ENCODE results near the gene SERPINE1. TPM values are rescaled to one million over a fixed set of nuclear protein-coding genes. Genes with fewer than 3 reads are reported as not detected.

SERPINE1 gene
- total and polyA plus RNA-seq, 2 of the 8 experiments (the other 6 are each of a cell fraction or from before 2014, with no cell fraction given): 3.7 to 5.6 TPM

DNA sequence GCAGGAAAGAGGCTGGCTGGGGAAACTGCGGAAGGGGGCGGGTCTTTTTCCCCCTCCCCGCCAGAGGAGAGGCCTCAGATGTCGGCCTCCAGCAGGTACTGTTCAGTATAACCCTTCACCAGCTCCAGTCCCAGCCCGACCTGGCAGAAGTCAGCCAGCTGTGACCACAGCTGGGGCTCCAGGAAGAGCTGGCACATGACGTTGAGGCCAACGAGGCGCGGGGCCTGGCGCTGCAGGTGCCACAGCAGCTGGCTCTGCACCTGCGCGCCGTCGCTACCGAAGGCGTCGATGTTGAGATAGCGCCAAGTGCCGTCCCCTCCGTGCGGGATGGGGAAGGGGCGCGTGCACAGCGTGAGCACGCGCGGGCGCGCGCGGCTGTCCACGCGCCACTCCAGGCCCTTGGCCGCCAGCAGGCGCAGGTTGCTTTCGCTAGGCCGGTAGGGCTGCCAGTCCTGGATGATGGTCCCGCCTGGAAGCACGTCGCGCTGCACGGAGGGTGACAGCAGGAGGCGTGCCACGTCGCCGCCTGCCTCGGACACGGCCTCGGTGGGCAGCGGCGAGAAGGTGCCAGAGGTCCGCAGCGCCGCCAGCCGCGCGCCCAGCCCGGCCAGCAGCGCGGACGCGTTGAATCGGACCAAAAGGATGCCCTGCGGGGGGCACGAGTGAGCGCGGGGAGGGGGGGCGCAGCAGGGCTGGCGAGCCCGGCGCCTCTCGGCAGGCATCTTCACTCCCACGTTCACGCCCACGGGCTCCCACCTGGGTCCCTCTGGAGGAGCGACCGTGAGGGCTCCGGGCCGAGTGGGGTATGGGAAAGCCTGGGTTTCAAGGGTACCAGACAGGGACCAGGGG is 45.3 kb downstream of the SERPINE1 start:
- POLR2A ChIA-PET (ENCODE audit: partially characterized antibody): interaction anchor here (0.9 to 2.2 kb wide), 8 partner anchors 10 to 77 kb away, joined by 3 to 10 read pairs (median 4); no protein-coding TSS in a partner anchor
- no peak overlapping the region for H3K56ac ChIP-seq (replicated peaks; ENCODE audit: insufficient read length, low read depth, low read length)
- TF ChIP-seq CHD2 (IDR thresholded peaks at IDR 0.05; ENCODE audit: low read length) (no peak), NANOG (IDR thresholded peaks at IDR 0.05; ENCODE audit: insufficient read depth, low read depth, low read length, poor library complexity, severe bottlenecking) (no peak), BACH1 (IDR thresholded peaks at IDR 0.05; ENCODE audit: low read length) (no peak), CREB1 (IDR thresholded peaks at IDR 0.05) (peak; percentile 56; the same call in 1 of the 2 replicates), FOSL1 (IDR thresholded peaks at IDR 0.05; ENCODE audit: insufficient read depth, low read depth, low read length) (no peak), EGR1 (IDR thresholded peaks at IDR 0.05; ENCODE audit: borderline replicate concordance, low read depth, low read length) (0 out of 2 replicates have a peak, but pooled peaks have one; percentile 46), BCL11A (IDR thresholded peaks at IDR 0.05; ENCODE audit: low read depth in 2 of 2, low read length in 2 of 2) (no peak), CTBP2 (IDR thresholded peaks at IDR 0.05; ENCODE audit: borderline replicate concordance, insufficient read depth, insufficient read length, low read length) (peak; percentile 79)
- TF ChIP-seq, protein P1, sequence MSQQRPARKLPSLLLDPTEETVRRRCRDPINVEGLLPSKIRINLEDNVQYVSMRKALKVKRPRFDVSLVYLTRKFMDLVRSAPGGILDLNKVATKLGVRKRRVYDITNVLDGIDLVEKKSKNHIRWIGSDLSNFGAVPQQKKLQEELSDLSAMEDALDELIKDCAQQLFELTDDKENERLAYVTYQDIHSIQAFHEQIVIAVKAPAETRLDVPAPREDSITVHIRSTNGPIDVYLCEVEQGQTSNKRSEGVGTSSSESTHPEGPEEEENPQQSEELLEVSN (IDR thresholded peaks at IDR 0.05): peak; percentile 74
- TF ChIP-seq, protein P2, sequence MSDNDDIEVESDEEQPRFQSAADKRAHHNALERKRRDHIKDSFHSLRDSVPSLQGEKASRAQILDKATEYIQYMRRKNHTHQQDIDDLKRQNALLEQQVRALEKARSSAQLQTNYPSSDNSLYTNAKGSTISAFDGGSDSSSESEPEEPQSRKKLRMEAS (IDR thresholded peaks at IDR 0.05): peak; percentile 75; the same call in 1 of the 2 replicates

More for the DNA sequence above, 45.3 kb downstream of the SERPINE1 start:
- no peak overlapping the region for H4K91ac ChIP-seq (replicated peaks; ENCODE audit: insufficient read length, low read length)
- no peak overlapping the region for H3K23ac ChIP-seq (ENCODE audit: insufficient read length)
- no peak overlapping the region; the same call in 1 of the 2 replicates for H2BK20ac ChIP-seq (ENCODE audit: low read length)
- no peaks in the 10 kb centered on the region for H3K9me3 ChIP-seq (ENCODE audit: insufficient read depth in 2 of 2, low read depth in 1 of 2, low read length in 1 of 2)
- H2BK5ac ChIP-seq (ENCODE audit: low read depth, low read length): peak overlapping the region; percentile 74; the same call in 1 of the 2 replicates
- H3K9ac ChIP-seq (replicated peaks in 1 of 4; ENCODE audit: extremely low read depth in 1 of 4, low read depth in 3 of 4, low read length in 3 of 4): no peak overlapping the region
- peak overlapping the region; percentile 61; the same call in 1 of the 2 replicates for H2BK15ac ChIP-seq (ENCODE audit: low read length)
- peak overlapping the region; percentile 55; the same call in 1 of the 2 replicates for H2BK12ac ChIP-seq (ENCODE audit: low read depth, low read length)
- no peak overlapping the region for H4K8ac ChIP-seq (ENCODE audit: extremely low read depth, insufficient read depth, low read length)
- no peak overlapping the region for H2BK120ac ChIP-seq (replicated peaks; ENCODE audit: low read depth, low read length)
- no peak overlapping the region for H4K5ac ChIP-seq (ENCODE audit: insufficient read length, low read depth, low read length)
- no peaks in the 10 kb centered on the region for H3K79me2 ChIP-seq (ENCODE audit: control insufficient read depth in 1 of 2, insufficient read depth in 2 of 2, low read length in 2 of 2)
- CTCF ChIA-PET (ENCODE audit: partially characterized antibody): interaction anchor here (0.9 to 6.0 kb wide), 17 partner anchors 8 to 588 kb away, joined by 3 to 90 read pairs (median 7); partner anchors contain the start of genes FIS1 and NAT16
- no peak overlapping the region for H3K4ac ChIP-seq (replicated peaks; ENCODE audit: insufficient read length, low read depth, low read length)
- H3K14ac ChIP-seq (ENCODE audit: insufficient read length): no peak overlapping the region
- peaks cover 58 to 98% (median 89%) of the 10 kb centered on the region in 4 experiments for H3K27me3 ChIP-seq (replicated peaks in 1 of 4; ENCODE audit: control insufficient read depth in 3 of 4, extremely low read depth in 1 of 4, insufficient read depth in 3 of 4, low read length in 3 of 4)
- no peaks in the 10 kb centered on the region for H3K36me3 ChIP-seq (ENCODE audit: control insufficient read depth in 2 of 4, insufficient read depth in 4 of 4, low read length in 3 of 4)
- H4K20me1 ChIP-seq (replicated peaks in 1 of 2; ENCODE audit: control insufficient read depth in 1 of 2, insufficient read depth in 2 of 2, low read length in 2 of 2): peaks cover 0 to 9% of the 10 kb centered on the region in 2 experiments
- H3K18ac ChIP-seq (ENCODE audit: extremely low read depth, low read length): no peak overlapping the region
- H3K27ac ChIP-seq (ENCODE audit: low read depth, low read length): no peak overlapping the region
- no peak overlapping the region; the same call in 1 of the 2 replicates for H2AK5ac ChIP-seq (ENCODE audit: low read depth, low read length)
- no peak overlapping the region for H2AFZ ChIP-seq (ENCODE audit: low read length)
- H3K4me3 ChIP-seq (ENCODE audit: extremely low read depth in 1 of 4, insufficient read depth in 2 of 4, low read depth in 3 of 4, low read length in 4 of 4): peak overlapping the region; percentile 1 to 68 (median 29); a peak in 7 of 8 replicates
- WGBS, 2 experiments (ENCODE audit: extremely low coverage in 1 of 2, insufficient coverage in 1 of 2, insufficient read length in 1 of 2, insufficient replicate concordance in 2 of 2, low coverage in 1 of 2, low lambda C conversion rate in 2 of 2, missing lambda C conversion rate in 1 of 2): 2% methylated on average over 53 of the region's 79 CpGs; no CpG with 5 or more reads in 1 of the 2 experiments
- no peak for FAIRE-seq
- DNase-seq (ENCODE audit: low read depth in 1 of 2, low spot score in 2 of 2): peak in 1 of 2 experiments; percentile 77
- peaks cover 24% of the 10 kb centered on the region for H3K23me2 ChIP-seq (ENCODE audit: low read depth, low read length)
- H3K4me2 ChIP-seq (ENCODE audit: insufficient read depth in 1 of 2, low read depth in 2 of 2, low read length in 2 of 2): peak overlapping the region; percentile 44 to 95
- H3K4me1 ChIP-seq (replicated peaks in 1 of 4; ENCODE audit: control insufficient read depth in 3 of 4, insufficient read depth in 4 of 4, low read length in 3 of 4): peaks cover 11 to 61% (median 44%) of the 10 kb centered on the region in 4 experiments
- H3K79me1 ChIP-seq (ENCODE audit: low read depth, low read length): no peaks in the 10 kb centered on the region

Data from H1 (cell line).